HEK293 (cell line): Measurements from ENCODE around the gene NAALADL2.

Experiments
- CTCF ChIA-PET: fragments of 350-600 bp; formaldehyde crosslinking; extraction: SDS; loops from one replicate; lab custom pipeline; 2021; ENCODE audit warnings: antibody characterized with exemption; lab: Yijun Ruan, JAX
- POLR2A ChIA-PET: fragments of 300-600 bp; formaldehyde crosslinking; extraction: SDS; loops from one replicate; lab custom pipeline; 2020; ENCODE audit warnings: antibody characterized with exemption, inconsistent platforms; lab: Yijun Ruan, JAX
- H3K27ac ChIP-seq: fragments of 200-500 bp; sonication (Bioruptor generic); 2 replicates; pipeline ENCODE4 v1.5.1; 2014; ENCODE audit warnings: low read depth, low read length, control low read depth, inconsistent platforms; ENCODE audit errors: extremely low read depth
- H3K36me3 ChIP-seq, 2 experiments: fragments of 200-500 bp in 1 of 2; sonication (Bioruptor generic) in 1 of 2; 1 replicate in 1 of 2; 2 replicates in 1 of 2; pipeline ENCODE4 v1.5.1; 2014 to 2017; ENCODE audit warnings: inconsistent platforms in 2 of 2, low read length in 2 of 2; ENCODE audit not compliant: control insufficient read depth in 2 of 2, insufficient read depth in 1 of 2
- H3K4me1 ChIP-seq: fragments of 200-500 bp; sonication (Bioruptor generic); 2 replicates; pipeline ENCODE4 v1.5.1; 2014; ENCODE audit warnings: mild to moderate bottlenecking, low read length, inconsistent platforms; ENCODE audit not compliant: control insufficient read depth, insufficient read depth
- H3K4me3 ChIP-seq: 2 replicates; pipeline ENCODE4 v1.5.1; 2011; ENCODE audit warnings: low read depth, mild to moderate bottlenecking, control low read depth, low read length, moderate library complexity
- H3K9me3 ChIP-seq: fragments of 200-500 bp; sonication (Bioruptor generic); 2 replicates; pipeline ENCODE4 v1.5.1; 2014; ENCODE audit warnings: low read depth, low read length, inconsistent platforms; ENCODE audit not compliant: control insufficient read depth, insufficient read depth
- BCL11A ChIP-seq: fragments of 450-650 bp; formaldehyde crosslinking; IDR thresholded peaks from 2 replicates; pipeline ENCODE4 v1.5.1; 2016; ENCODE audit warnings: low read depth, missing biosample characterization, missing genetic modification characterization
- HOXA7 ChIP-seq: sonication (generic); formaldehyde crosslinking; IDR thresholded peaks from 2 replicates; pipeline ENCODE4 v1.8.1; 2022; ENCODE audit warnings: missing genetic modification reagents, borderline replicate concordance
- HOXD13 ChIP-seq: sonication (generic); formaldehyde crosslinking; IDR thresholded peaks from 2 replicates; pipeline ENCODE4 v1.8.0; 2022; ENCODE audit warnings: missing genetic modification reagents, borderline replicate concordance
- KLF10 ChIP-seq: fragments of 450-650 bp; IDR thresholded peaks from 2 replicates; pipeline ENCODE4 v1.5.1; 2018; ENCODE audit warnings: missing biosample characterization, mild to moderate bottlenecking, missing genetic modification characterization
- REST ChIP-seq: fragments of 450-650 bp; formaldehyde crosslinking; IDR thresholded peaks from 2 replicates; pipeline ENCODE4 v1.5.1; 2016; ENCODE audit warnings: missing biosample characterization, missing genetic modification characterization
- SCRT2 ChIP-seq: fragments of 450-650 bp; formaldehyde crosslinking; IDR thresholded peaks from 2 replicates; pipeline ENCODE4 v1.5.1; 2016; ENCODE audit warnings: missing biosample characterization, missing genetic modification characterization
- WT1 ChIP-seq: fragments of 450-650 bp; formaldehyde crosslinking; IDR thresholded peaks from 2 replicates; pipeline ENCODE4 v1.5.1; 2016; ENCODE audit warnings: missing biosample characterization, missing genetic modification characterization
- ZBTB7A ChIP-seq: fragments of 450-650 bp; formaldehyde crosslinking; IDR thresholded peaks from 2 replicates; pipeline ENCODE4 v1.5.1; 2016; ENCODE audit warnings: low read depth, missing biosample characterization, missing genetic modification characterization
- ZFP37 ChIP-seq: fragments of 450-650 bp; formaldehyde crosslinking; IDR thresholded peaks from 2 replicates; pipeline ENCODE4 v1.5.1; 2016; ENCODE audit warnings: missing biosample characterization, missing genetic modification characterization
- ZNF169 ChIP-seq: fragments of 450-650 bp; formaldehyde crosslinking; IDR thresholded peaks from 2 replicates; pipeline ENCODE4 v1.5.1; 2016; ENCODE audit warnings: missing biosample characterization, missing genetic modification characterization
- ZNF202 ChIP-seq: fragments of 450-650 bp; formaldehyde crosslinking; IDR thresholded peaks from 2 replicates; pipeline ENCODE4 v1.5.1; 2016; ENCODE audit warnings: missing biosample characterization, missing genetic modification characterization, borderline replicate concordance
- ZNF211 ChIP-seq: fragments of 450-650 bp; formaldehyde crosslinking; IDR thresholded peaks from 2 replicates; pipeline ENCODE4 v1.5.1; 2016; ENCODE audit warnings: low read depth, missing biosample characterization, missing genetic modification characterization
- ZNF266 ChIP-seq: fragments of 450-650 bp; formaldehyde crosslinking; IDR thresholded peaks from 2 replicates; pipeline ENCODE4 v1.5.1; 2016; ENCODE audit warnings: missing biosample characterization, missing genetic modification characterization, low read depth
- ZNF302 ChIP-seq: fragments of 450-650 bp; formaldehyde crosslinking; IDR thresholded peaks from 2 replicates; pipeline ENCODE4 v1.5.1; 2016; ENCODE audit warnings: missing biosample characterization, missing genetic modification characterization, low read depth
- ZNF423 ChIP-seq: fragments of 450-650 bp; formaldehyde crosslinking; IDR thresholded peaks from 2 replicates; pipeline ENCODE4 v1.5.1; 2016; ENCODE audit warnings: missing biosample characterization, missing genetic modification characterization
- ZNF473 ChIP-seq: fragments of 450-650 bp; formaldehyde crosslinking; IDR thresholded peaks from 2 replicates; pipeline ENCODE4 v1.5.1; 2017; ENCODE audit warnings: missing biosample characterization, missing genetic modification characterization
- ZNF660 ChIP-seq: fragments of 450-650 bp; IDR thresholded peaks from 2 replicates; pipeline ENCODE4 v1.5.1; 2018; ENCODE audit warnings: missing biosample characterization, mild to moderate bottlenecking, missing genetic modification characterization
- ZNF785 ChIP-seq: fragments of 450-650 bp; formaldehyde crosslinking; IDR thresholded peaks from 2 replicates; pipeline ENCODE4 v1.5.1; 2016; ENCODE audit warnings: missing biosample characterization, missing genetic modification characterization
- ZNF791 ChIP-seq: fragments of 450-650 bp; formaldehyde crosslinking; IDR thresholded peaks from 2 replicates; pipeline ENCODE4 v1.5.1; 2016; ENCODE audit warnings: missing biosample characterization, missing genetic modification characterization
- ZNF837 ChIP-seq: fragments of 450-650 bp; formaldehyde crosslinking; IDR thresholded peaks from 2 replicates; pipeline ENCODE4 v1.5.1; 2016; ENCODE audit warnings: missing biosample characterization, missing genetic modification characterization
- ZSCAN23 ChIP-seq: fragments of 450-650 bp; formaldehyde crosslinking; IDR thresholded peaks from 2 replicates; pipeline ENCODE4 v1.5.1; 2016; ENCODE audit warnings: missing biosample characterization, missing genetic modification characterization
- TF ChIP-seq, protein P1 (sequence below): fragments of 450-650 bp; formaldehyde crosslinking; conservative IDR thresholded peaks from 2 replicates; pipeline ENCODE4 v1.5.1; 2016; ENCODE audit warnings: low read depth, missing biosample characterization, missing genetic modification characterization
- TF ChIP-seq, protein P2 (sequence below): fragments of 450-650 bp; formaldehyde crosslinking; optimal IDR thresholded peaks from 2 replicates; pipeline ENCODE3; 2016; ENCODE audit warnings: missing biosample characterization, mild to moderate bottlenecking, missing genetic modification characterization
- TF ChIP-seq, protein P3 (sequence below): fragments of 450-650 bp; formaldehyde crosslinking; IDR thresholded peaks from 2 replicates; pipeline ENCODE4 v1.5.1; 2016; ENCODE audit warnings: missing biosample characterization, missing genetic modification characterization

The NAALADL2 gene

GRCh38 chr3:175088766-175089380 lies 229.7 kb downstream of the NAALADL2 start (continued):
- TF ChIP-seq, protein P1, sequence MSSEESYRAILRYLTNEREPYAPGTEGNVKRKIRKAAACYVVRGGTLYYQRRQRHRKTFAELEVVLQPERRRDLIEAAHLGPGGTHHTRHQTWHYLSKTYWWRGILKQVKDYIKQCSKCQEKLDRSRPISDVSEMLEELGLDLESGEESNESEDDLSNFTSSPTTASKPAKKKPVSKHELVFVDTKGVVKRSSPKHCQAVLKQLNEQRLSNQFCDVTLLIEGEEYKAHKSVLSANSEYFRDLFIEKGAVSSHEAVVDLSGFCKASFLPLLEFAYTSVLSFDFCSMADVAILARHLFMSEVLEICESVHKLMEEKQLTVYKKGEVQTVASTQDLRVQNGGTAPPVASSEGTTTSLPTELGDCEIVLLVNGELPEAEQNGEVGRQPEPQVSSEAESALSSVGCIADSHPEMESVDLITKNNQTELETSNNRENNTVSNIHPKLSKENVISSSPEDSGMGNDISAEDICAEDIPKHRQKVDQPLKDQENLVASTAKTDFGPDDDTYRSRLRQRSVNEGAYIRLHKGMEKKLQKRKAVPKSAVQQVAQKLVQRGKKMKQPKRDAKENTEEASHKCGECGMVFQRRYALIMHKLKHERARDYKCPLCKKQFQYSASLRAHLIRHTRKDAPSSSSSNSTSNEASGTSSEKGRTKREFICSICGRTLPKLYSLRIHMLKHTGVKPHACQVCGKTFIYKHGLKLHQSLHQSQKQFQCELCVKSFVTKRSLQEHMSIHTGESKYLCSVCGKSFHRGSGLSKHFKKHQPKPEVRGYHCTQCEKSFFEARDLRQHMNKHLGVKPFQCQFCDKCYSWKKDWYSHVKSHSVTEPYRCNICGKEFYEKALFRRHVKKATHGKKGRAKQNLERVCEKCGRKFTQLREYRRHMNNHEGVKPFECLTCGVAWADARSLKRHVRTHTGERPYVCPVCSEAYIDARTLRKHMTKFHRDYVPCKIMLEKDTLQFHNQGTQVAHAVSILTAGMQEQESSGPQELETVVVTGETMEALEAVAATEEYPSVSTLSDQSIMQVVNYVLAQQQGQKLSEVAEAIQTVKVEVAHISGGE (tag by site-specific recombination), result no peak
- TF ChIP-seq ZBTB7A (tag by site-specific recombination) (no peak), SCRT2 (tag by site-specific recombination) (no peak), BCL11A (no peak), KLF10 (tag by site-specific recombination) (no peak), ZNF473 (tag by site-specific recombination) (no peak), ZNF266 (tag by site-specific recombination) (no peak), ZNF837 (tag by site-specific recombination) (no peak)

DNA sequence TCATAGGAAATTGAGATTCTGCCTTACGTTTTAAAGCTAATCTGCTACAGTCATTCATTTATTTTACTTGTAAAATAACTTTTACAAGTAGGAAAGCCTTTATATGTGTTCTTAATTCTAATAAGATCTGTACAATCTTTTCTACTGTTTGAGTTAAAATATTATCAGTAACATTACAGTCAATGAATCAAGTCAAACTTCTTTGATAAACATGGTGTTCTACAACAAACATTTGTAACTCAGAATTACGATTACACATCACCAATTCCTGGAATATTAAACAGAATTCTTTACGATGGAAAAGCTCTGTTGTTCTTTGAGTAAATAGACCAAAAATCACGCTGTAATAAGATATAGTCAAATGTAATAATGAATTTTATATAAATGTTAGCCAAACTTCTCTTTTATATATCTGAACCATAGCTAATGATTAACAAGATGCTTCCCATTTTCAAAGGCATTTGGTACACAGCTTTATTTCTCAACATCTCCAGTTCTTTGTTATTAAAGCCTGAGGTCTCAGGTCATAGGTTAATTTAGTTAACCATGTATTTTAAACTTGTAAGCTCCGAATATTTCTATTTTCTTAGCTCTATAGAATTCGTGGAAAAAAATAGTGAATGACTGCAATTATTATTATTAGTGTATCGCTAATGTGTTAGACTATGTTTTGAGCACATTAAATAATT lies 232.4 kb downstream of the NAALADL2 start:
- Histone ChIP-seq H3K27ac (no peak overlapping the region), H3K4me1 (no peaks in the 10 kb centered on the region), H3K36me3 (no peaks in the 10 kb centered on the region), H3K4me3 (no peak overlapping the region), H3K9me3 (no peaks in the 10 kb centered on the region)
- ChIA-PET CTCF (interaction anchor here (0.7 kb wide), 1 partner anchor 1266 kb away, joined by 3 read pairs; no protein-coding TSS in a partner anchor), POLR2A (no interaction called here)
- TF ChIP-seq ZNF302 (tag by site-specific recombination) (no peak), HOXA7 (CRISPR knock-in tag) (no peak), HOXD13 (CRISPR knock-in tag) (no peak), ZNF211 (tag by site-specific recombination) (no peak), ZNF202 (tag by site-specific recombination) (no peak), ZSCAN23 (tag by site-specific recombination) (no peak), ZNF785 (tag by site-specific recombination) (no peak), ZFP37 (tag by site-specific recombination) (no peak)

- Histone ChIP-seq H3K9me3 (no peaks in the 10 kb centered on the region), H3K4me3 (no peak overlapping the region), H3K36me3 (no peaks in the 10 kb centered on the region), H3K4me1 (no peaks in the 10 kb centered on the region), H3K27ac (no peak overlapping the region)
- TF ChIP-seq ZNF169 (tag by site-specific recombination), result no peak
- TF ChIP-seq REST, result no peak
- TF ChIP-seq ZNF266 (tag by site-specific recombination), result no peak
- TF ChIP-seq, protein P2, sequence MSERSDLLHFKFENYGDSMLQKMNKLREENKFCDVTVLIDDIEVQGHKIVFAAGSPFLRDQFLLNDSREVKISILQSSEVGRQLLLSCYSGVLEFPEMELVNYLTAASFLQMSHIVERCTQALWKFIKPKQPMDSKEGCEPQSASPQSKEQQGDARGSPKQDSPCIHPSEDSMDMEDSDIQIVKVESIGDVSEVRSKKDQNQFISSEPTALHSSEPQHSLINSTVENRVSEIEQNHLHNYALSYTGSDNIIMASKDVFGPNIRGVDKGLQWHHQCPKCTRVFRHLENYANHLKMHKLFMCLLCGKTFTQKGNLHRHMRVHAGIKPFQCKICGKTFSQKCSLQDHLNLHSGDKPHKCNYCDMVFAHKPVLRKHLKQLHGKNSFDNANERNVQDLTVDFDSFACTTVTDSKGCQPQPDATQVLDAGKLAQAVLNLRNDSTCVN (tag by site-specific recombination), result no peak
- no peak for TF ChIP-seq ZNF660 (tag by site-specific recombination)
- TF ChIP-seq WT1 (tag by site-specific recombination), result no peak
- no peak for TF ChIP-seq ZNF423 (tag by site-specific recombination)
- TF ChIP-seq, protein P3, sequence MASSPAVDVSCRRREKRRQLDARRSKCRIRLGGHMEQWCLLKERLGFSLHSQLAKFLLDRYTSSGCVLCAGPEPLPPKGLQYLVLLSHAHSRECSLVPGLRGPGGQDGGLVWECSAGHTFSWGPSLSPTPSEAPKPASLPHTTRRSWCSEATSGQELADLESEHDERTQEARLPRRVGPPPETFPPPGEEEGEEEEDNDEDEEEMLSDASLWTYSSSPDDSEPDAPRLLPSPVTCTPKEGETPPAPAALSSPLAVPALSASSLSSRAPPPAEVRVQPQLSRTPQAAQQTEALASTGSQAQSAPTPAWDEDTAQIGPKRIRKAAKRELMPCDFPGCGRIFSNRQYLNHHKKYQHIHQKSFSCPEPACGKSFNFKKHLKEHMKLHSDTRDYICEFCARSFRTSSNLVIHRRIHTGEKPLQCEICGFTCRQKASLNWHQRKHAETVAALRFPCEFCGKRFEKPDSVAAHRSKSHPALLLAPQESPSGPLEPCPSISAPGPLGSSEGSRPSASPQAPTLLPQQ (tag by site-specific recombination), result no peak
- no peak for TF ChIP-seq ZNF791 (tag by site-specific recombination)
- ChIA-PET CTCF (no interaction called here), POLR2A (no interaction called here)
These were observed 234.6 kb downstream of the NAALADL2 start for GRCh38 chr3:175093748-175094147.
